ENCODE measurements around the gene NEGR1.

DNA sequence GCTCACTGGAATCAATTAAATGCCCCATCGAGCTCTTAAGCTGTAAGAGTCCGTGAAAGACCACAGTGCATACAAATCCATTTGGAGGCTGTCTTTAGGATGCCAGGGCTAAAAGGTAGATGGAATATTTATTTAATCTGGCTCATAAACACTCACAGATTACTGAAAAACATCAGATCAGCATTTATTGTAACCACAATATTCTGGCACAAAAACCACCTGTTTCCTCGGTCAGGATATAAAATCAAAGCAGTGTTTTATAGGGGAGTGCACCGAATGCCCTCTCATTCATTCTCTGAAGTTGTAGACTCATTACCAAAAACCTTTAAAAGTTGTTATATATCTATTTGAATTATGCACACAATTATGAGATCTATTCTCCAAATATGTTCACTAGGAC is 500.9 kb downstream of the NEGR1 start:
- TF ChIP-seq, protein P1, sequence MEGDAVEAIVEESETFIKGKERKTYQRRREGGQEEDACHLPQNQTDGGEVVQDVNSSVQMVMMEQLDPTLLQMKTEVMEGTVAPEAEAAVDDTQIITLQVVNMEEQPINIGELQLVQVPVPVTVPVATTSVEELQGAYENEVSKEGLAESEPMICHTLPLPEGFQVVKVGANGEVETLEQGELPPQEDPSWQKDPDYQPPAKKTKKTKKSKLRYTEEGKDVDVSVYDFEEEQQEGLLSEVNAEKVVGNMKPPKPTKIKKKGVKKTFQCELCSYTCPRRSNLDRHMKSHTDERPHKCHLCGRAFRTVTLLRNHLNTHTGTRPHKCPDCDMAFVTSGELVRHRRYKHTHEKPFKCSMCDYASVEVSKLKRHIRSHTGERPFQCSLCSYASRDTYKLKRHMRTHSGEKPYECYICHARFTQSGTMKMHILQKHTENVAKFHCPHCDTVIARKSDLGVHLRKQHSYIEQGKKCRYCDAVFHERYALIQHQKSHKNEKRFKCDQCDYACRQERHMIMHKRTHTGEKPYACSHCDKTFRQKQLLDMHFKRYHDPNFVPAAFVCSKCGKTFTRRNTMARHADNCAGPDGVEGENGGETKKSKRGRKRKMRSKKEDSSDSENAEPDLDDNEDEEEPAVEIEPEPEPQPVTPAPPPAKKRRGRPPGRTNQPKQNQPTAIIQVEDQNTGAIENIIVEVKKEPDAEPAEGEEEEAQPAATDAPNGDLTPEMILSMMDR (IDR thresholded peaks at IDR 0.05): no peak
- no peak for TF ChIP-seq MAX (CRISPR knock-in tag; IDR thresholded peaks at IDR 0.05)
- no peak for TF ChIP-seq CBFB (CRISPR knock-in tag; IDR thresholded peaks at IDR 0.05; ENCODE audit: low read depth)
- TF ChIP-seq NFE2L1 (CRISPR knock-in tag; IDR thresholded peaks at IDR 0.05): no peak
- no peak for TF ChIP-seq SP1 (CRISPR knock-in tag; conservative IDR thresholded peaks at IDR 0.05)
- TF ChIP-seq ATF6 (CRISPR knock-in tag; IDR thresholded peaks at IDR 0.05): no peak
- no peak for TF ChIP-seq NFYB (CRISPR knock-in tag; conservative IDR thresholded peaks at IDR 0.05; ENCODE audit: low read depth)
- TF ChIP-seq, protein P2, sequence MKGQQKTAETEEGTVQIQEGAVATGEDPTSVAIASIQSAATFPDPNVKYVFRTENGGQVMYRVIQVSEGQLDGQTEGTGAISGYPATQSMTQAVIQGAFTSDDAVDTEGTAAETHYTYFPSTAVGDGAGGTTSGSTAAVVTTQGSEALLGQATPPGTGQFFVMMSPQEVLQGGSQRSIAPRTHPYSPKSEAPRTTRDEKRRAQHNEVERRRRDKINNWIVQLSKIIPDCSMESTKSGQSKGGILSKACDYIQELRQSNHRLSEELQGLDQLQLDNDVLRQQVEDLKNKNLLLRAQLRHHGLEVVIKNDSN (CRISPR knock-in tag; IDR thresholded peaks at IDR 0.05): no peak
- no peak for TF ChIP-seq ZNF121 (CRISPR knock-in tag; IDR thresholded peaks at IDR 0.05)
